GM06990 (cell line): ENCODE measurements around the gene CDC73.

Source experiments
- DNase-seq: peaks from one replicate; pipeline ENCODE4 v3.0.0-alpha.2; 2011; ENCODE audit not compliant: insufficient read length; ENCODE audit errors: extremely low read depth
- H3K27me3 ChIP-seq: replicated peaks from 2 replicates; pipeline ENCODE4 v1.6.0; 2011; ENCODE audit warnings: low read length; ENCODE audit not compliant: control insufficient read depth, insufficient read depth
- H3K36me3 ChIP-seq: 2 replicates; pipeline ENCODE4 v1.5.1; 2011; ENCODE audit warnings: low read length; ENCODE audit not compliant: control insufficient read depth, insufficient read depth
- H3K4me3 ChIP-seq: replicated peaks from 2 replicates; pipeline ENCODE4 v1.5.1; 2011; ENCODE audit warnings: low read depth, mild to moderate bottlenecking, control low read depth, low read length
- CTCF ChIP-seq: IDR thresholded peaks from 2 replicates; pipeline ENCODE4 v1.5.1; 2011; ENCODE audit warnings: low read length, control low read depth, mild to moderate bottlenecking, inconsistent platforms; ENCODE audit not compliant: insufficient read depth, poor library complexity, severe bottlenecking

Gene CDC73

GRCh38 chr1:193123751-193124150 lies 1.9 kb downstream of the CDC73 start:
- DNase-seq = no peak
- TF ChIP-seq CTCF = no peak
- peak overlapping the region; percentile 97 for H3K4me3 ChIP-seq
- H3K36me3 ChIP-seq = peaks cover 2% of the 10 kb centered on the region; the same call in 1 of the 2 replicates
- no peaks in the 10 kb centered on the region for H3K27me3 ChIP-seq

- no peak for DNase-seq
- TF ChIP-seq CTCF = no peak
- H3K27me3 ChIP-seq = no peaks in the 10 kb centered on the region
- peaks cover 2% of the 10 kb centered on the region; the same call in 1 of the 2 replicates for H3K36me3 ChIP-seq
- H3K4me3 ChIP-seq = no peak overlapping the region
These were observed 3.5 kb downstream of the CDC73 start for GRCh38 chr1:193125369-193125768.

- no peaks in the 10 kb centered on the region for H3K27me3 ChIP-seq
- no peak for DNase-seq
- H3K4me3 ChIP-seq = no peak overlapping the region
- peaks cover 3% of the 10 kb centered on the region for H3K36me3 ChIP-seq
- no peak for TF ChIP-seq CTCF
These were observed 9.5 kb downstream of the CDC73 start for GRCh38 chr1:193131266-193131860.

GRCh38 chr1:193140254-193140653 lies 18.4 kb downstream of the CDC73 start:
- DNase-seq = no peak
- H3K27me3 ChIP-seq = no peaks in the 10 kb centered on the region
- TF ChIP-seq CTCF = no peak
- H3K36me3 ChIP-seq = peaks cover 2% of the 10 kb centered on the region
- no peak overlapping the region for H3K4me3 ChIP-seq

GRCh38 chr1:193141804-193142203 lies 20.0 kb downstream of the CDC73 start:
- Histone ChIP-seq H3K36me3 (peaks cover 4% of the 10 kb centered on the region), H3K4me3 (no peak overlapping the region), H3K27me3 (no peaks in the 10 kb centered on the region)
- no peak for DNase-seq
- no peak for TF ChIP-seq CTCF

- no peak overlapping the region for H3K4me3 ChIP-seq
- peaks cover 4% of the 10 kb centered on the region for H3K36me3 ChIP-seq
- H3K27me3 ChIP-seq = no peaks in the 10 kb centered on the region
- DNase-seq = no peak
- no peak for TF ChIP-seq CTCF
These were observed 20.6 kb downstream of the CDC73 start for GRCh38 chr1:193142409-193142808.
